Upper lobe of left lung (tissue), 4 donors: Measurements from ENCODE around the gene TNS3.

ENCODE experiments used
- EP300 ChIP-seq, 4 donors: sonication (generic); formaldehyde crosslinking; IDR thresholded peaks; one replicate each; pipeline ENCODE4 v1.5.1; 2017; ENCODE audit warnings: antibody characterized with exemption in 4 of 4, control low read depth in 2 of 4
- POLR2A ChIP-seq, 4 donors: fragments of 450-650 bp; IDR thresholded peaks; one replicate each; pipeline ENCODE4 v1.5.1; 2016 to 2017; ENCODE audit warnings: antibody characterized with exemption in 4 of 4, mild to moderate bottlenecking in 2 of 4
- POLR2AphosphoS5 ChIP-seq, 2 donors: sonication (generic); formaldehyde crosslinking; IDR thresholded peaks; one replicate each; pipeline ENCODE4 v1.5.1; 2017; ENCODE audit warnings: antibody characterized with exemption in 2 of 2
- TF ChIP-seq, protein P1 (sequence below), 6 experiments: fragments of 450-650 bp in 4 of 6; fragments of 200-600 bp in 2 of 6; sonication (generic) in 2 of 6; IDR thresholded peaks; one replicate each; pipeline ENCODE4 v1.5.1; 2016 to 2019; ENCODE audit warnings: antibody characterized with exemption in 6 of 6

DNA sequence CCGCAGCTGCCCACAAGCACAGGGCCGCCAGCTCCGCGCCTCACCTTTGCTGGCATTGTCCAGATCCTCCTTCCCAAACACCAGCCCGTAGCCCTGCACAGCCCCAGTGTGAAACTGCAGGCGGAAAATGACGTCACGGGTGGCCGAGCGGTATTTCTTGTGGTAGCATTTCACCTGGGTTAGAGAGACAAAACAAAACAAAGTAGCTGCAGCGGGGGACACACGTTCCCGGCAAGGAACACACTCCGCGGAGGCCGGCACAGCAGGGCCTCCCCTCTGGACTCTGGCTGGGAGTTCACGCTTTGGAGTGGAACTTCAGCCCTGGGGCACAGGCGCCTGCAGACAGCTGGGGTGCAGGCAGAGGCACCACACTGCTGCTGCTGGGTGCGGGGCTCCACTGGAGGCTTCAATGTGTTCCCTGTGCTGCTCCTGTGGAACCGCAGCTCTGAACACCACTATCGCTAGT lies 181.1 kb downstream of the TNS3 start:
- TF ChIP-seq, protein P1, sequence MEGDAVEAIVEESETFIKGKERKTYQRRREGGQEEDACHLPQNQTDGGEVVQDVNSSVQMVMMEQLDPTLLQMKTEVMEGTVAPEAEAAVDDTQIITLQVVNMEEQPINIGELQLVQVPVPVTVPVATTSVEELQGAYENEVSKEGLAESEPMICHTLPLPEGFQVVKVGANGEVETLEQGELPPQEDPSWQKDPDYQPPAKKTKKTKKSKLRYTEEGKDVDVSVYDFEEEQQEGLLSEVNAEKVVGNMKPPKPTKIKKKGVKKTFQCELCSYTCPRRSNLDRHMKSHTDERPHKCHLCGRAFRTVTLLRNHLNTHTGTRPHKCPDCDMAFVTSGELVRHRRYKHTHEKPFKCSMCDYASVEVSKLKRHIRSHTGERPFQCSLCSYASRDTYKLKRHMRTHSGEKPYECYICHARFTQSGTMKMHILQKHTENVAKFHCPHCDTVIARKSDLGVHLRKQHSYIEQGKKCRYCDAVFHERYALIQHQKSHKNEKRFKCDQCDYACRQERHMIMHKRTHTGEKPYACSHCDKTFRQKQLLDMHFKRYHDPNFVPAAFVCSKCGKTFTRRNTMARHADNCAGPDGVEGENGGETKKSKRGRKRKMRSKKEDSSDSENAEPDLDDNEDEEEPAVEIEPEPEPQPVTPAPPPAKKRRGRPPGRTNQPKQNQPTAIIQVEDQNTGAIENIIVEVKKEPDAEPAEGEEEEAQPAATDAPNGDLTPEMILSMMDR (IDR thresholded peaks at IDR 0.05): no peak
- TF ChIP-seq POLR2A (IDR thresholded peaks at IDR 0.05) (no peak), EP300 (IDR thresholded peaks at IDR 0.05) (no peak), POLR2AphosphoS5 (IDR thresholded peaks at IDR 0.05) (no peak)
